ENCODE results near the gene NFKBIA.
"Not testable (repeated sequence)": the region's sequence is repeated elsewhere in the genome, so short reads cannot be mapped to it uniquely, and the experiment has no call there.

NFKBIA gene

GRCh38 chr14:35404449-35405303 lies at the start of gene NFKBIA:
NFKBIA (minus strand) TSS chr14:35404749; CDS start chr14:35404644, 105 bp downstream.
- Histone ChIP-seq H3K27me3 (no peaks in the 10 kb centered on the region), H3K9me3 (no peaks in the 10 kb centered on the region), H3K27ac (peak within 1 kb of the TSS; percentile 100), H3K4me1 (ENCODE audit: control insufficient read depth in 1 of 2, insufficient read depth in 1 of 2, low read depth in 1 of 2, low read length in 1 of 2) (peaks cover 59 to 65% of the 10 kb centered on the region in 2 experiments), H3K4me3 (ENCODE audit: low read depth in 1 of 2, low read length in 1 of 2) (peak within 1 kb of the TSS; percentile 96 to 100), H3K36me3 (peaks cover 41% of the 10 kb centered on the region)
- TF ChIP-seq CTCF (IDR thresholded peaks at IDR 0.05) = peak; percentile 75

- Histone ChIP-seq H3K27ac (no peak overlapping the region), H3K36me3 (no peaks in the 10 kb centered on the region), H3K4me3 (ENCODE audit: low read depth in 1 of 2, low read length in 1 of 2) (no peak overlapping the region), H3K9me3 (no peaks in the 10 kb centered on the region), H3K27me3 (no peaks in the 10 kb centered on the region), H3K4me1 (ENCODE audit: control insufficient read depth in 1 of 2, insufficient read depth in 1 of 2, low read depth in 1 of 2, low read length in 1 of 2) (no peaks in the 10 kb centered on the region)
- TF ChIP-seq CTCF (IDR thresholded peaks at IDR 0.05) = no peak
Observed at GRCh38 chr14:35446450-35446849, 41.9 kb upstream of the NFKBIA start.

GRCh38 chr14:35444104-35444503 lies 39.6 kb upstream of the NFKBIA start:
- Histone ChIP-seq H3K36me3 (no peaks in the 10 kb centered on the region), H3K9me3 (no peaks in the 10 kb centered on the region), H3K27ac (no peak overlapping the region), H3K4me1 (ENCODE audit: control insufficient read depth in 1 of 2, insufficient read depth in 1 of 2, low read depth in 1 of 2, low read length in 1 of 2) (no peaks in the 10 kb centered on the region), H3K4me3 (ENCODE audit: low read depth in 1 of 2, low read length in 1 of 2) (no peak overlapping the region), H3K27me3 (no peaks in the 10 kb centered on the region)
- no peak for TF ChIP-seq CTCF (IDR thresholded peaks at IDR 0.05)

GRCh38 chr14:35441160-35441559 lies 36.6 kb upstream of the NFKBIA start:
- H3K27me3 ChIP-seq = no peaks in the 10 kb centered on the region

GRCh38 chr14:35438910-35439713 lies 34.6 kb upstream of the NFKBIA start:
- no peaks in the 10 kb centered on the region for H3K27me3 ChIP-seq
- no peak overlapping the region for H3K27ac ChIP-seq
- H3K4me1 ChIP-seq (ENCODE audit: control insufficient read depth in 1 of 2, insufficient read depth in 1 of 2, low read depth in 1 of 2, low read length in 1 of 2) = no peaks in the 10 kb centered on the region
- no peak overlapping the region for H3K4me3 ChIP-seq (ENCODE audit: low read depth in 1 of 2, low read length in 1 of 2)
- H3K36me3 ChIP-seq = no peaks in the 10 kb centered on the region
- TF ChIP-seq CTCF (IDR thresholded peaks at IDR 0.05) = no peak
- H3K9me3 ChIP-seq = no peaks in the 10 kb centered on the region

More at GRCh38 chr14:35441160-35441559, 36.6 kb upstream of the NFKBIA start:
- no peak overlapping the region for H3K4me3 ChIP-seq (ENCODE audit: low read depth in 1 of 2, low read length in 1 of 2)
- H3K36me3 ChIP-seq = no peaks in the 10 kb centered on the region
- no peaks in the 10 kb centered on the region for H3K9me3 ChIP-seq
- H3K27ac ChIP-seq = no peak overlapping the region
- TF ChIP-seq CTCF (IDR thresholded peaks at IDR 0.05) = no peak
- no peaks in the 10 kb centered on the region for H3K4me1 ChIP-seq (ENCODE audit: control insufficient read depth in 1 of 2, insufficient read depth in 1 of 2, low read depth in 1 of 2, low read length in 1 of 2)

GRCh38 chr14:35438492-35438891 lies 33.9 kb upstream of the NFKBIA start:
- H3K27me3 ChIP-seq; H3K4me1 ChIP-seq (ENCODE audit: control insufficient read depth in 1 of 2, insufficient read depth in 1 of 2, low read depth in 1 of 2, low read length in 1 of 2); H3K4me3 ChIP-seq (ENCODE audit: low read depth in 1 of 2, low read length in 1 of 2); H3K9me3 ChIP-seq; H3K27ac ChIP-seq; H3K36me3 ChIP-seq: not testable (repeated sequence)

Data from neutrophil (primary cell).